Kidney (tissue), 14 donors: ENCODE results near the gene NEUROD2. TPM values are rescaled to one million over a fixed set of nuclear protein-coding genes. Genes with fewer than 3 reads are reported as not detected.

Source experiments
- DNase-seq, 5 donors: peaks; one replicate each; pipeline ENCODE4 v3.0.0-alpha.2; 2013 to 2020
- FAIRE-seq: peaks from 2 replicates; lab custom pipeline; 2012; peaks lifted over from hg19 to GRCh38; lab: Jason Lieb, UNC
- H3K27ac ChIP-seq, 2 donors: one replicate each; pipeline ENCODE4 v1.7.0; 2013; ENCODE audit warnings: low read depth in 2 of 2, low read length in 2 of 2, inconsistent platforms in 1 of 2
- H3K27me3 ChIP-seq: one replicate; pipeline ENCODE4 v1.7.1; 2013; ENCODE audit warnings: low read length, inconsistent platforms; ENCODE audit not compliant: control insufficient read depth, insufficient read depth
- H3K36me3 ChIP-seq, 3 donors: one replicate each; pipeline versions ENCODE4 v1.7.0 to v1.7.1; 2013; ENCODE audit warnings: low read length in 3 of 3, control low read depth in 1 of 3, inconsistent platforms in 1 of 3; ENCODE audit not compliant: insufficient read depth in 3 of 3, control insufficient read depth in 2 of 3
- H3K4me1 ChIP-seq, 3 donors: one replicate each; pipeline versions ENCODE4 v1.7.0 to v1.7.1; 2013; ENCODE audit warnings: low read length in 3 of 3, inconsistent platforms in 1 of 3, low read depth in 1 of 3; ENCODE audit not compliant: control insufficient read depth in 2 of 3, insufficient read depth in 2 of 3
- H3K4me3 ChIP-seq, 3 donors: one replicate each; pipeline versions ENCODE4 v1.7.0 to v1.8.1; 2013; ENCODE audit warnings: low read length in 3 of 3, control low read depth in 1 of 3, inconsistent platforms in 1 of 3
- H3K9ac ChIP-seq, 3 donors: one replicate each; pipeline versions ENCODE4 v1.7.0 to v1.7.1; 2013; ENCODE audit warnings: low read length in 3 of 3, control low read depth in 1 of 3, inconsistent platforms in 1 of 3
- H3K9me3 ChIP-seq, 3 donors: one replicate each; pipeline versions ENCODE4 v1.7.0 to v1.7.1; 2013; ENCODE audit warnings: low read length in 3 of 3, control low read depth in 1 of 3, inconsistent platforms in 1 of 3; ENCODE audit not compliant: control insufficient read depth in 2 of 3, insufficient read depth in 1 of 3
- CTCF ChIP-seq: IDR thresholded peaks from 3 replicates; pipeline ENCODE4 v1.5.1; 2012; ENCODE audit warnings: mild to moderate bottlenecking, moderate library complexity, borderline replicate concordance; ENCODE audit not compliant: insufficient read depth; ENCODE audit errors: extremely low read depth
- intact Hi-C: fragments of 100-400 bp; cut with DNase I; formaldehyde crosslinking; loops from one replicate; pipeline ENCODE4 v1.11.1; 2022
- polyA plus RNA-seq: library from polyadenylated mRNA; stranded (reverse); fragments of 350-450 nt; fragmentation: Illumina TruSeq; extraction: RNeasy Lipid Tissue Mini Kit (QIAGEN cat#74804); gene quantifications from one replicate; pipeline ENCODE4 v1.2.3, GENCODE V29; 2014; ENCODE audit warnings: low read depth, low replicate concordance; ENCODE audit not compliant: insufficient read depth
- total RNA-seq: library from RNA; stranded (reverse); fragmentation: NEBNext Ultra II Directional; extraction: Animal tissue kit (Norgen Biotek cat#: 25700); gene quantifications from one replicate; pipeline ENCODE4 v1.2.1, GENCODE V29; 2021
- donor health status: control.
- donor health status: control.
- donor health status: control.
- donor health status: control.
- donor health status: control.
- donor health status: DM: yes; HTN: yes; CAD: no.
- donor health status: Normal renal cell carcinoma (clear cell type).

Gene NEUROD2
- total and polyA plus RNA-seq, 2 donors from 2014 or later, result not detected

GRCh38 chr17:39609416-39610025 is 1.8 kb upstream of the NEUROD2 start:
- TF ChIP-seq CTCF, result no peak
- Histone ChIP-seq H3K27me3 (peaks cover 31% of the 10 kb centered on the region), H3K36me3 (no peaks in the 10 kb centered on the region), H3K9ac (no peak overlapping the region), H3K27ac (no peak overlapping the region), H3K4me3 (no peak overlapping the region), H3K4me1 (peaks cover 0 to 11% (median 0%) of the 10 kb centered on the region in 3 donors), H3K9me3 (no peaks in the 10 kb centered on the region)
- FAIRE-seq (no peak), DNase-seq (no peak)
- intact Hi-C loops, result no loop called here

- FAIRE-seq (no peak), DNase-seq (peak in 1 of 5 donors; percentile 43)
- Histone ChIP-seq H3K4me1 (peaks cover 0 to 11% (median 0%) of the 10 kb centered on the region in 3 donors), H3K27ac (no peak overlapping the region), H3K9ac (no peak overlapping the region), H3K27me3 (peaks cover 36% of the 10 kb centered on the region), H3K36me3 (no peaks in the 10 kb centered on the region), H3K4me3 (no peak overlapping the region), H3K9me3 (no peaks in the 10 kb centered on the region)
- intact Hi-C loops, result no loop called here
- TF ChIP-seq CTCF, result no peak
Observed at GRCh38 chr17:39608142-39608981, 642 bp upstream of the NEUROD2 start.

- no peak for FAIRE-seq
- no peak overlapping the region for H3K4me3 ChIP-seq
- no peaks in the 10 kb centered on the region for H3K9me3 ChIP-seq
- no peak overlapping the region for H3K27ac ChIP-seq
- H3K4me1 ChIP-seq, result peaks cover 0 to 11% (median 0%) of the 10 kb centered on the region in 3 donors
- peak in 1 of 5 donors; percentile 47 for DNase-seq
- H3K9ac ChIP-seq, result no peak overlapping the region
- intact Hi-C loops, result no loop called here
- no peak for TF ChIP-seq CTCF
- H3K36me3 ChIP-seq, result no peaks in the 10 kb centered on the region
- peaks cover 47% of the 10 kb centered on the region for H3K27me3 ChIP-seq
Observed at GRCh38 chr17:39607057-39607850, 466 bp downstream of the NEUROD2 start.
